Body of pancreas (tissue), 4 donors: ENCODE results near the gene TRIOBP.

Source experiments
- CTCF ChIP-seq, 7 experiments: fragments of 450-650 bp in 4 of 7; fragments of 200-600 bp in 3 of 7; sonication (generic) in 3 of 7; IDR thresholded peaks; one replicate each; pipeline ENCODE4 v1.5.1; 2016 to 2019; ENCODE audit warnings: antibody characterized with exemption in 7 of 7
- POLR2A ChIP-seq, 3 donors: fragments of 450-650 bp; IDR thresholded peaks; one replicate each; pipeline ENCODE4 v1.6.1; 2016; ENCODE audit warnings: antibody characterized with exemption in 3 of 3, mild to moderate bottlenecking in 2 of 3

- TF ChIP-seq CTCF (IDR thresholded peaks at IDR 0.05) (no peak), POLR2A (IDR thresholded peaks at IDR 0.05) (no peak)
Observed at GRCh38 chr22:37732699-37733607, 36.1 kb downstream of the TRIOBP start.
